LNCaP clone FGC (cell line): ENCODE data around the gene KCTD4.

Experiments used
- DNase-seq: peaks from one replicate; pipeline ENCODE4 v3.0.0-alpha.2; 2011; ENCODE audit warnings: low read depth
- H3K4me3 ChIP-seq: 2 replicates; pipeline ENCODE4 v1.5.1; 2011; ENCODE audit warnings: mild to moderate bottlenecking, low read depth, low read length, control low read depth
- CTCF ChIP-seq: IDR thresholded peaks from 2 replicates; pipeline ENCODE4 v1.5.1; 2012; ENCODE audit warnings: mild to moderate bottlenecking; ENCODE audit not compliant: control insufficient read depth, insufficient read depth; ENCODE audit errors: extremely low read depth

KCTD4 gene

GRCh38 chr13:45166858-45167257 is 34.0 kb downstream of the KCTD4 start:
- no peak overlapping the region for H3K4me3 ChIP-seq
- DNase-seq, result no peak
- no peak for TF ChIP-seq CTCF

DNA sequence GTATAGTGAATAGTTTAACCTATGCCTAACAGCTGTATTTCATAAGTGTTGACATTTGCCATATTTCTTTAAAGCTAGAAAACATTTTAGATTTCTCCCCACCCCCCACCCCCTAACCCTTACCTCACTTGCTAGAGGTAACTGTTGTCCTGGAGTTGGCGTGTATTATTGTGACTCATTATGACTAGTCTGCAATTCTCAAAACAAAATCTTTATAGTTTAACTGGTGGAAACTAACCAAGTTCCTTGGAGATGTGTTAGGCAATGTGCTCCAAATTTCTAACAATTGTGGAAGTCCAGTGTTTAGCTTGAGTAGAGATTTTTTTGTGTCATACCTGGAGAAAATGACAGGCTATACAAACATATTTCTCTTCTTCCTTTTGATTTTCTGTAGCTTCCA is 38.0 kb downstream of the KCTD4 start:
- DNase-seq, result no peak
- TF ChIP-seq CTCF, result no peak

DNA sequence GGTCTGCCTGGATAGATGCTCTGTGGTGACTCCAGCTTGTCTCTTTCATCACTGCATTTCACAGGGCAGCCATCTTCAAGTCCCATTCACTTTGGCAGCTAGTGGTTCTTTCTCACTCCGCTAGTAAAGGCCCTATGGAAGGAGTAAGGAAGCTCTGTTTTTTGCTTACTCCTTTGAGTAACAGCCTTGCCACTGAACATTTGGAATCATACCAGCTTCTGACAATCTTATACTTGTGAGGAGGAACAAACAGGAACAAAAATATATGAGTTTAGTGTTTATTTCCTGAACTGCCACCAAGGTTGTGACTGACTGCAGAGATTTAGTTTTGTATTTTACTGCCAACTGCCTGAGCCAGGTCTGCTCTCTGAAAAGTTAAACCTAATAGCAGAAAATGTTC is 38.7 kb downstream of the KCTD4 start:
- no peak overlapping the region for H3K4me3 ChIP-seq
- TF ChIP-seq CTCF, result no peak
- no peak for DNase-seq

More for the DNA sequence above, 38.0 kb downstream of the KCTD4 start:
- H3K4me3 ChIP-seq, result no peak overlapping the region

- no peak for DNase-seq
- H3K4me3 ChIP-seq, result no peak overlapping the region
- TF ChIP-seq CTCF, result no peak
Measured at GRCh38 chr13:45156565-45157361, 44.1 kb downstream of the KCTD4 start.

- no peak for DNase-seq
- no peak overlapping the region for H3K4me3 ChIP-seq
- no peak for TF ChIP-seq CTCF
Measured at GRCh38 chr13:45149964-45150363, 50.9 kb downstream of the KCTD4 start.

- DNase-seq, result no peak
- TF ChIP-seq CTCF, result no peak
Measured at GRCh38 chr13:45143346-45143751, 57.5 kb downstream of the KCTD4 start.

More at GRCh38 chr13:45143346-45143751, 57.5 kb downstream of the KCTD4 start:
- H3K4me3 ChIP-seq, result no peak overlapping the region
